Measurements from ENCODE around the gene ADPRS. TPM values are rescaled to one million over a fixed set of nuclear protein-coding genes. Genes with fewer than 3 reads are reported as not detected.

ADPRS gene
- total RNA-seq, 2 experiments from 2014 or later, result 47.0 to 48.7 TPM

GRCh38 chr1:36084497-36085115 is 4.1 kb upstream of the ADPRS start:
- H3K4me1 Mint-ChIP-seq, result peaks cover 3% of the 10 kb centered on the region
- H3K9me3 Mint-ChIP-seq, result no peaks in the 10 kb centered on the region
- H3K4me3 Mint-ChIP-seq, result peak overlapping the region; percentile 22
- peaks cover 44% of the 10 kb centered on the region for H3K27me3 Mint-ChIP-seq
- DNase-seq, result no peak
- no peak overlapping the region for H3K27ac Mint-ChIP-seq
- H3K36me3 Mint-ChIP-seq, result peaks cover 4% of the 10 kb centered on the region

- peaks cover 8% of the 10 kb centered on the region for H3K36me3 Mint-ChIP-seq
- no peak overlapping the region for H3K27ac Mint-ChIP-seq
- peaks cover 44% of the 10 kb centered on the region for H3K27me3 Mint-ChIP-seq
- H3K9me3 Mint-ChIP-seq, result no peaks in the 10 kb centered on the region
- no peak overlapping the region for H3K4me3 Mint-ChIP-seq
- peaks cover 8% of the 10 kb centered on the region for H3K4me1 Mint-ChIP-seq
- DNase-seq, result no peak
Measured at GRCh38 chr1:36085126-36085525, 3.6 kb upstream of the ADPRS start.

GRCh38 chr1:36085686-36086526 is 2.8 kb upstream of the ADPRS start:
- H3K4me3 Mint-ChIP-seq, result no peak overlapping the region
- H3K9me3 Mint-ChIP-seq, result no peaks in the 10 kb centered on the region
- peaks cover 10% of the 10 kb centered on the region for H3K4me1 Mint-ChIP-seq
- H3K27me3 Mint-ChIP-seq, result peaks cover 44% of the 10 kb centered on the region
- no peak for DNase-seq
- peaks cover 9% of the 10 kb centered on the region for H3K36me3 Mint-ChIP-seq
- no peak overlapping the region for H3K27ac Mint-ChIP-seq

GRCh38 chr1:36086529-36087232 is 2.0 kb upstream of the ADPRS start:
- Mint-ChIP-seq H3K4me3 (peak overlapping the region; percentile 32), H3K36me3 (peaks cover 10% of the 10 kb centered on the region), H3K9me3 (no peaks in the 10 kb centered on the region), H3K4me1 (peaks cover 14% of the 10 kb centered on the region), H3K27me3 (peaks cover 44% of the 10 kb centered on the region), H3K27ac (no peak overlapping the region)
- no peak for DNase-seq

- peak overlapping the region; percentile 32 for H3K4me3 Mint-ChIP-seq
- H3K9me3 Mint-ChIP-seq, result no peaks in the 10 kb centered on the region
- peaks cover 37% of the 10 kb centered on the region for H3K27me3 Mint-ChIP-seq
- peaks cover 14% of the 10 kb centered on the region for H3K4me1 Mint-ChIP-seq
- no peak for DNase-seq
- H3K36me3 Mint-ChIP-seq, result peaks cover 15% of the 10 kb centered on the region
- no peak overlapping the region for H3K27ac Mint-ChIP-seq
Measured at GRCh38 chr1:36087233-36088123, 1.2 kb upstream of the ADPRS start.

GRCh38 chr1:36088265-36088576 is 471 bp upstream of the ADPRS start:
- H3K27ac Mint-ChIP-seq, result no peak overlapping the region
- DNase-seq, result no peak
- H3K4me1 Mint-ChIP-seq, result peaks cover 16% of the 10 kb centered on the region
- no peaks in the 10 kb centered on the region for H3K9me3 Mint-ChIP-seq
- peak overlapping the region; percentile 99 for H3K4me3 Mint-ChIP-seq
- H3K36me3 Mint-ChIP-seq, result peaks cover 18% of the 10 kb centered on the region
- H3K27me3 Mint-ChIP-seq, result peaks cover 29% of the 10 kb centered on the region

- H3K4me3 Mint-ChIP-seq, result peak overlapping the region; percentile 99
- H3K36me3 Mint-ChIP-seq, result peaks cover 18% of the 10 kb centered on the region
- H3K27ac Mint-ChIP-seq, result peak overlapping the region; percentile 88
- peaks cover 16% of the 10 kb centered on the region for H3K4me1 Mint-ChIP-seq
- peaks cover 18% of the 10 kb centered on the region for H3K27me3 Mint-ChIP-seq
- DNase-seq, result no peak
- H3K9me3 Mint-ChIP-seq, result no peaks in the 10 kb centered on the region
Measured at GRCh38 chr1:36089393-36090121, 865 bp downstream of the ADPRS start.

GRCh38 chr1:36091141-36091540 is 2.4 kb downstream of the ADPRS start:
- Mint-ChIP-seq H3K27ac (no peak overlapping the region), H3K9me3 (no peaks in the 10 kb centered on the region), H3K4me1 (peaks cover 16% of the 10 kb centered on the region), H3K4me3 (no peak overlapping the region), H3K36me3 (peaks cover 22% of the 10 kb centered on the region), H3K27me3 (peaks cover 3% of the 10 kb centered on the region)
- no peak for DNase-seq

GRCh38 chr1:36091698-36092097 is 3.0 kb downstream of the ADPRS start:
- Mint-ChIP-seq H3K9me3 (no peaks in the 10 kb centered on the region), H3K4me1 (peaks cover 16% of the 10 kb centered on the region), H3K4me3 (no peak overlapping the region), H3K27ac (peak overlapping the region; percentile 56), H3K36me3 (peaks cover 22% of the 10 kb centered on the region), H3K27me3 (no peaks in the 10 kb centered on the region)
- no peak for DNase-seq

GRCh38 chr1:36092166-36092797 is 3.6 kb downstream of the ADPRS start:
- H3K4me3 Mint-ChIP-seq, result no peak overlapping the region
- no peak overlapping the region for H3K27ac Mint-ChIP-seq
- no peak for DNase-seq
- peaks cover 16% of the 10 kb centered on the region for H3K4me1 Mint-ChIP-seq
- H3K9me3 Mint-ChIP-seq, result no peaks in the 10 kb centered on the region
- H3K27me3 Mint-ChIP-seq, result no peaks in the 10 kb centered on the region
- peaks cover 22% of the 10 kb centered on the region for H3K36me3 Mint-ChIP-seq

- H3K4me1 Mint-ChIP-seq, result peaks cover 16% of the 10 kb centered on the region
- H3K4me3 Mint-ChIP-seq, result no peak overlapping the region
- no peaks in the 10 kb centered on the region for H3K9me3 Mint-ChIP-seq
- no peaks in the 10 kb centered on the region for H3K27me3 Mint-ChIP-seq
- H3K27ac Mint-ChIP-seq, result no peak overlapping the region
- no peak for DNase-seq
- H3K36me3 Mint-ChIP-seq, result peaks cover 22% of the 10 kb centered on the region
Measured at GRCh38 chr1:36092798-36093185, 4.1 kb downstream of the ADPRS start.

GRCh38 chr1:36093226-36093625 is 4.5 kb downstream of the ADPRS start:
- Mint-ChIP-seq H3K36me3 (peaks cover 22% of the 10 kb centered on the region), H3K9me3 (no peaks in the 10 kb centered on the region), H3K4me3 (no peak overlapping the region), H3K27me3 (no peaks in the 10 kb centered on the region), H3K4me1 (peaks cover 16% of the 10 kb centered on the region), H3K27ac (no peak overlapping the region)
- no peak for DNase-seq

GRCh38 chr1:36093929-36094328 is 5.2 kb downstream of the ADPRS start:
- no peak for DNase-seq
- Mint-ChIP-seq H3K4me1 (peaks cover 16% of the 10 kb centered on the region), H3K4me3 (no peak overlapping the region), H3K36me3 (peaks cover 22% of the 10 kb centered on the region), H3K27me3 (no peaks in the 10 kb centered on the region), H3K9me3 (no peaks in the 10 kb centered on the region), H3K27ac (peak overlapping the region; percentile 63)

GRCh38 chr1:36094621-36095061 is 5.9 kb downstream of the ADPRS start:
- no peak for DNase-seq
- Mint-ChIP-seq H3K4me3 (no peak overlapping the region), H3K27ac (no peak overlapping the region), H3K27me3 (no peaks in the 10 kb centered on the region), H3K36me3 (peaks cover 18% of the 10 kb centered on the region), H3K9me3 (no peaks in the 10 kb centered on the region), H3K4me1 (peaks cover 12% of the 10 kb centered on the region)
